Tibial nerve (tissue), 4 donors: ENCODE measurements around the gene RHOJ. TPM values are rescaled to one million over a fixed set of nuclear protein-coding genes. Genes with fewer than 3 reads are reported as not detected.

ENCODE experiments used
- DNase-seq, 2 donors: peaks; one replicate each; pipeline ENCODE4 v3.0.0-alpha.2; 2019; ENCODE audit warnings: low spot score in 2 of 2
- H3K27ac ChIP-seq, 4 donors: fragments of 200-600 bp; sonication (generic) in 3 of 4; one replicate each; pipeline ENCODE4 v1.5.1; 2017 to 2019; ENCODE audit warnings: mild to moderate bottlenecking in 1 of 4
- H3K27me3 ChIP-seq, 2 donors: fragments of 200-600 bp; sonication (generic) in 1 of 2; one replicate each; pipeline versions ENCODE4 v1.5.1 to v1.6.0; 2017 to 2019
- H3K36me3 ChIP-seq, 3 donors: fragments of 200-600 bp; sonication (generic); one replicate each; pipeline ENCODE4 v1.5.1; 2018 to 2019
- H3K4me1 ChIP-seq, 4 donors: fragments of 200-600 bp; sonication (generic) in 3 of 4; one replicate each; pipeline ENCODE4 v1.5.1; 2017 to 2019
- H3K4me3 ChIP-seq, 4 donors: fragments of 200-600 bp; sonication (generic) in 3 of 4; one replicate each; pipeline ENCODE4 v1.5.1; 2017 to 2019; ENCODE audit warnings: mild to moderate bottlenecking in 1 of 4, moderate library complexity in 1 of 4
- H3K9me3 ChIP-seq, 4 donors: fragments of 200-600 bp; sonication (generic) in 3 of 4; one replicate each; pipeline ENCODE4 v1.5.1; 2017 to 2019
- CTCF ChIP-seq, 5 experiments: fragments of 200-600 bp in 3 of 5; fragments of 450-650 bp in 2 of 5; sonication (generic) in 3 of 5; IDR thresholded peaks; one replicate each; pipeline ENCODE4 v1.5.1; 2016 to 2019; ENCODE audit warnings: antibody characterized with exemption in 5 of 5, mild to moderate bottlenecking in 3 of 5, moderate library complexity in 2 of 5
- EP300 ChIP-seq, 2 donors: sonication (generic); formaldehyde crosslinking; IDR thresholded peaks; one replicate each; pipeline ENCODE4 v1.6.1; 2017; ENCODE audit warnings: antibody characterized with exemption in 2 of 2, mild to moderate bottlenecking in 1 of 2
- POLR2A ChIP-seq, 2 donors: fragments of 450-650 bp; IDR thresholded peaks; one replicate each; pipeline ENCODE4 v1.6.1; 2017; ENCODE audit warnings: antibody characterized with exemption in 2 of 2, mild to moderate bottlenecking in 2 of 2, moderate library complexity in 2 of 2
- WGBS, 2 donors: methylation state at CpG; one replicate each; pipeline ENCODE4 v1.1.5; 2018; 5-methylcytosine and 5-hydroxymethylcytosine counted together
- total RNA-seq, 4 donors: library from RNA; depleted of rRNA; stranded (reverse); fragments of >200 nt; gene quantifications; one replicate each; pipeline ENCODE4 v1.1.0, GENCODE V29; 2016

The RHOJ gene
- total RNA-seq, 4 donors from 2014 or later, result 10.0 to 20.7 (median 11.6) TPM

GRCh38 chr14:63328787-63329737, 124.8 kb downstream of the RHOJ start:
- Histone ChIP-seq H3K27me3 (no peaks in the 10 kb centered on the region), H3K4me3 (no peak overlapping the region), H3K4me1 (no peaks in the 10 kb centered on the region), H3K9me3 (no peaks in the 10 kb centered on the region), H3K36me3 (no peaks in the 10 kb centered on the region), H3K27ac (no peak overlapping the region)
- no peak for DNase-seq
- 63 to 65% methylated on average over 6 of the region's 6 CpGs for WGBS, 2 donors
- TF ChIP-seq CTCF (IDR thresholded peaks at IDR 0.05) (no peak), EP300 (IDR thresholded peaks at IDR 0.05) (no peak), POLR2A (IDR thresholded peaks at IDR 0.05) (no peak)

- Histone ChIP-seq H3K9me3 (peaks cover 0 to 2% (median 0%) of the 10 kb centered on the region in 4 donors), H3K27me3 (no peaks in the 10 kb centered on the region), H3K4me1 (no peaks in the 10 kb centered on the region), H3K36me3 (no peaks in the 10 kb centered on the region), H3K27ac (no peak overlapping the region), H3K4me3 (no peak overlapping the region)
- WGBS, 2 donors, result 68% methylated on average over 7 of the region's 7 CpGs
- no peak for DNase-seq
- TF ChIP-seq CTCF (IDR thresholded peaks at IDR 0.05) (no peak), POLR2A (IDR thresholded peaks at IDR 0.05) (no peak), EP300 (IDR thresholded peaks at IDR 0.05) (no peak)
Observed at GRCh38 chr14:63342371-63342770, 138.1 kb downstream of the RHOJ start.

Other genes starting within 250 kb of the RHOJ start
- not detected for gene KCNH5, start 159.0 kb upstream of the RHOJ start, total RNA-seq
- gene GPHB5, start 114.5 kb downstream of the RHOJ start, total RNA-seq, result not detected